Muscle layer of duodenum (tissue), 2 donors: ENCODE data around the gene AGBL4.

Experiments used
- H3K27ac ChIP-seq: one replicate; pipeline ENCODE4 v1.7.0; 2013; ENCODE audit warnings: mild to moderate bottlenecking, low read length
- H3K27me3 ChIP-seq: one replicate; pipeline ENCODE4 v1.7.0; 2013; ENCODE audit warnings: low read depth, mild to moderate bottlenecking, control low read depth, low read length
- H3K36me3 ChIP-seq, 2 donors: one replicate each; pipeline ENCODE4 v1.7.0; 2013; ENCODE audit warnings: low read length in 2 of 2, control low read depth in 1 of 2, mild to moderate bottlenecking in 1 of 2; ENCODE audit not compliant: insufficient read depth in 2 of 2, control insufficient read depth in 1 of 2
- H3K4me1 ChIP-seq, 2 donors: one replicate each; pipeline ENCODE4 v1.7.0; 2013; ENCODE audit warnings: low read length in 2 of 2, mild to moderate bottlenecking in 2 of 2, control low read depth in 1 of 2, moderate library complexity in 1 of 2; ENCODE audit not compliant: insufficient read depth in 2 of 2, control insufficient read depth in 1 of 2
- H3K4me3 ChIP-seq, 2 donors: one replicate each; pipeline ENCODE4 v1.7.0; 2013; ENCODE audit warnings: low read length in 2 of 2, low read depth in 1 of 2, mild to moderate bottlenecking in 1 of 2
- H3K9me3 ChIP-seq, 2 donors: one replicate each; pipeline ENCODE4 v1.7.0; 2013; ENCODE audit warnings: low read length in 2 of 2, control low read depth in 1 of 2, mild to moderate bottlenecking in 1 of 2; ENCODE audit not compliant: control insufficient read depth in 1 of 2
- donor health status: healthy.

AGBL4 gene

DNA sequence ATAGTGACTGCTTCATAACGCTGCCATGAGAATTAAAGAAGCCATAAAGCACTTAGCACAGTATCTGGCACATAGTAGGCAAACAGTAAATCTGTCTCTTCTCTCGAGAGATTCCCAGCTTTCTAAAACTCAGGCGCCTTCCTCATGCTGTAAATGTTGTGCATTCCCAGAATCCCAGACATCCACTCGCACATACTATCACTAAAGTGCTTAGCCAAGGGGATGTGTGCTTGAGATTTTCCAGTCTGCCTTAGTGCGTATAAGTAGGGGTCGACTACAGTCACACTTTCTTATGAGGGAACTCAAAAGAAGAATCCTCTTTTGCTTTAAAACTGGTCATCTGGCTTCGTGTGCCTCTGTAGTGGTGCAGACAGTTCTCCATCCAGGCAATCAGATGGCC, 1453.2 kb downstream of the AGBL4 start:
- Histone ChIP-seq H3K4me3 (no peak overlapping the region), H3K9me3 (no peaks in the 10 kb centered on the region), H3K4me1 (no peaks in the 10 kb centered on the region), H3K27me3 (no peaks in the 10 kb centered on the region), H3K36me3 (no peaks in the 10 kb centered on the region), H3K27ac (no peak overlapping the region)

DNA sequence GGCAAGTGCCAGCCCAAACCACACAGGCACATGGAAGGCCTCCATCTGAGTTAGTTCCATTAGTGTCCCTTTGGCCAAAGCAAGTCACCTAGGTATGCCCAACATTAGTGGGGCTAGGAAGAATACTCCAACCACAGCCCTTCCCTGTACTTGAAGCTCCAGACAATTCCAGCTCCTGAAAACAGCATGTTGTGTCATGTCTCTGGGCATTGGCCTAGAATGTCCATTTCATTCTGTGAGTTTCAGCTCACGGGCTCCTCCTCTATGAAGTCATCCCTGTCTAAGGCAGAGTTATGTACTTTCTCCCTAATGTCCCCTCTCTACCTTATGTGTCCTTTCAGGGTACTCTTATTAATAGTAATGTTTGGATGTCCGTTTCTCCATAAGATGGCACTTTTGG, 1455.3 kb downstream of the AGBL4 start:
- Histone ChIP-seq H3K27me3 (no peaks in the 10 kb centered on the region), H3K36me3 (no peaks in the 10 kb centered on the region), H3K4me1 (no peaks in the 10 kb centered on the region), H3K4me3 (no peak overlapping the region), H3K9me3 (no peaks in the 10 kb centered on the region), H3K27ac (no peak overlapping the region)

DNA sequence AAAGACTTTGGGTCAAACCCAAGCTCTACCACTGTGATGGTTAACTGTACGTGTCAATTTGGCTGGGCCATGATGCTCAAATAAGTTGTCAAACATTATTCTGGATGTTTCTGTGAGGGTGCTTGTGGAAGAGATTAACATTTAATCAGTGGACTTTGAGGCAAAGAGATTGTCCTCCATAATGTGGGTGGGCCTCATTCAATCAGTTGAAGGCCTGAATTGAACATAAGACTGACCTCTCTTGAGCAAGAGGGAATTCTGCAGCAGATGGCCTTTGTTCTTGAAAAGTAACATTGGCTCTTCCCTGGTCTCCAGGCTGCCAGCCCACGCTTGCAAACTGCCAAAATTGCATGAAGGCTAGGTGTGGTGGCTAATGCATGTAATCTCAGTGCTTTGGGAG, 1457.3 kb downstream of the AGBL4 start:
- no peak overlapping the region for H3K4me3 ChIP-seq
- no peaks in the 10 kb centered on the region for H3K27me3 ChIP-seq
- H3K4me1 ChIP-seq: no peaks in the 10 kb centered on the region
- no peaks in the 10 kb centered on the region for H3K9me3 ChIP-seq
- H3K36me3 ChIP-seq: no peaks in the 10 kb centered on the region
- H3K27ac ChIP-seq: no peak overlapping the region

DNA sequence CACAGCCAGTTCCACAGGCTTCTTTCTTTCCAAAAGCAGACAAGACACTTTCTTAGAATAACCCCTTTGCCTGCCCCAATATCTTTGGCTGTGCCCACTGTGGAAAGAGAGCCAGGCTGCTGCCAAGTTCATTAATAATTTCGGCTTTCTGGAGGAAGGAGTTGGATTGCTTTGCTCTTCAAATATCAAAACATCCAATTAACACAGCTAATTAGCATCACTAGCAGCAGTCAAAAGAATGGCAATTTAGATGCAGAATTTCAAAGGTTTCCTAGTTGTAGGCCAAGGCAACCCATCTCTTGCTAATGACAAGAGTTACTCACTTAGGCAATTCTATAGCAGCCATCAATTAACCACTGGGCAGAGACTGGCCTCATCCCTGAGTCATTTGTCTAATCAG, 1460.7 kb downstream of the AGBL4 start:
- Histone ChIP-seq H3K27ac (no peak overlapping the region), H3K27me3 (no peaks in the 10 kb centered on the region), H3K4me1 (no peaks in the 10 kb centered on the region), H3K9me3 (no peaks in the 10 kb centered on the region), H3K4me3 (no peak overlapping the region), H3K36me3 (no peaks in the 10 kb centered on the region)

DNA sequence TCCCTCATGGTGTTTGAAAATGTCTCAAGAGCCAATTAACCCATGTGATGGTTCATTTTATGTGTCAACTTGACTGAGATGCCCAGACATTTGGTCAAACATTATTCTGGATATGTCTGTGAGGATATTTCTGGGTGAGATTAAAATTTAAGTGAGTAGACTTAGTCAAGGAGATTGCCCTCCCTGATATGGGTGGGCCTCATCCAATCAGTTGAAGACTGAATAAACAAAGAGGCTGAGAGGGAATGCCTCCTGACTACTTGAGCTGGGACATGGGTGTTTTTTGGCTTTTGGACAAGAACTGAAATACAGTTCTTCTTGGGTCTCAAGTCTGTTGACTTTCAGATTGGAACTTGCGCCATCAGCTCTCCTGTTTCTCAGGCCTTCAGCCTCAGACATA, 1462.3 kb downstream of the AGBL4 start:
- Histone ChIP-seq H3K4me1 (no peaks in the 10 kb centered on the region), H3K27ac (no peak overlapping the region), H3K27me3 (no peaks in the 10 kb centered on the region), H3K36me3 (no peaks in the 10 kb centered on the region), H3K9me3 (no peaks in the 10 kb centered on the region), H3K4me3 (no peak overlapping the region)

DNA sequence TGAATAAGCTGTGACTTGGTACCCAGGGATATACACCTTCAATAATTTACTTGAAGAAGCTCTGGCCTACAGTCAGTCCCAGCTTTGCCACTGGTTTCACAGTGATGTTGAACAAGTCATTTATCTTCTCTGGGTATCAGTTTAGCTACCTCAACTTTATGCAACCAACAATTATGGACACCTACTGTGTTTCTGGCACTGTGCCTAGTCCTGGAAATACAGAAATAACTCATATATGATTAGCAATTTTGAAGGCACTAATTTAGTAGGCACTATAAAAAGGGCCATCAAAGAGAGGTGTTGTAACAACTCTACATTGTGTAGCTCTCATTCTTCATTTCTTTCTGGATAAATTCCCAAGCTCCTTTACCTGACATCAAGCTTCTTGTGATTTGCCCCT, 1463.2 kb downstream of the AGBL4 start:
- H3K36me3 ChIP-seq: no peaks in the 10 kb centered on the region
- H3K4me3 ChIP-seq: no peak overlapping the region
- no peaks in the 10 kb centered on the region for H3K9me3 ChIP-seq
- H3K27ac ChIP-seq: no peak overlapping the region
- no peaks in the 10 kb centered on the region for H3K4me1 ChIP-seq
- no peaks in the 10 kb centered on the region for H3K27me3 ChIP-seq

DNA sequence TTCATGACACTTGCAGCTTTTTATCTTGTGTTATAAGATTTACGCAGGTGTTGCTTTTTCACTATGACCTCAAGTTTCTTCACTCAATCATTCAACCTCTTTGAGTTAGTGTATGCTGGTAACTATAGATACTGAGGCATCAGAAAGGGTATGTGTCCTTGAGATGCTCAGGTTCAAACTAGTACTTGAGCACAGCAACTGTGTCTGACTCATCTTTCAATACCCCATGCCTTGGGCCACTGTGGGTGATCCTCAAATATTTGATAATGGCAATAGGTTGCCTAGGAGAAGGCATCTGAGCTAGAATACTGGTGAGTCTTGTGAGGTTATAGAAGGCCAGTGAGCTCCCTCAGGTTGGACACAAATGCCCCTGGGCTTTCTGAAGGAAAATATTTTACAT, 1463.6 kb downstream of the AGBL4 start:
- H3K4me1 ChIP-seq: no peaks in the 10 kb centered on the region

DNA sequence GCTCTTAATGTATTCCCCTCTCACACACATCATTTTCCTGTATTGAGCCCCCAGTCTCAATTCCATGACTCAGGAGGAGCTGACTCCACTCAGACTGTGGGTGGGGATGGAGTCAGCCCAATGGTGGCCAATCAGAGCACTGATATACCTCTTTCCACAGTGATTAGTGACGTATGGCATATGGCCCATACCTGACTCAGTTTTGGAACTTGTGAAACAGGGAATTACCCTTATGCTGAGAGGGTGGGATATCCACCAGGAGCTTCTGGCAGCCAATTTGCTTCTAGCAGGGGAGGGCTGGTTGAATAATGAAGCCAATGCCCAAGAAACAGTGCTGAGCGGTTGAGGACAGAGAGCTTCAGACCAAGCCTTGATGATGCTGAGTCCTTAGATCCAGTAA, 1465.4 kb downstream of the AGBL4 start:
- no peaks in the 10 kb centered on the region for H3K36me3 ChIP-seq
- no peaks in the 10 kb centered on the region for H3K9me3 ChIP-seq
- peaks cover 0 to 5% of the 10 kb centered on the region in 2 donors for H3K4me1 ChIP-seq
- no peak overlapping the region for H3K27ac ChIP-seq
- no peaks in the 10 kb centered on the region for H3K27me3 ChIP-seq
- H3K4me3 ChIP-seq: no peak overlapping the region

More for the DNA sequence above, 1463.6 kb downstream of the AGBL4 start:
- Histone ChIP-seq H3K36me3 (no peaks in the 10 kb centered on the region), H3K9me3 (no peaks in the 10 kb centered on the region), H3K4me3 (no peak overlapping the region), H3K27ac (no peak overlapping the region), H3K27me3 (no peaks in the 10 kb centered on the region)

DNA sequence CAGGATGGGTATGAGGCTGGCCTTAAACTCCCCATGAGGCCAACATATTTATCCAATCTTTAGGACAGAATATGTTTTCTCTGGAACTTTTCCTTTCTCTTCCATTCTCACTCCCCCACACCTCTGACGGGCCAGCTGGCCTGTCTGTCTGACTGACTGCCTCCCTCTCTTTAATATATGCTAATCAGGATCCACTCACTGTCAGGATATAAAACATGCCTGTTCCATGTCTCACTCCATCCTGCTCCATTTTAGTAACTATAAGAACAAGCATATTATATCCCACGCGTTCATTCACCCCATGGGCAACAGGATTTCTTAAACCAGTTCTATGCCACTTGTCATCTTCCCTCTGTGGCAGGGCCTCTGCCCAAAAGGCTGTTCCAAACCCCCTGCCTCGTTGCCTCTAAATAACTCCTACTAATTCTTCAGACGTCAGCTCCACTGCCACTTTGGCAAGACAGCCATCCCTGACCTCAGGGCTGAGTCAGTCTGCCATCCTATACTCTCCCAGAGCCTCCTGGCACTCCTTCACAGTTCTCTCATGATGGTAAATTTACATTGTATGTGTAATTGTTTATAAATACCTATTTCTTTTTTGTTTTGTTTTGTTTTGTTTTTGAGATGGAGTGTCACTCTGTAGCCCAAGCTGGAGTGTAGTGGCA, 1467.4 kb downstream of the AGBL4 start:
- Histone ChIP-seq H3K27me3 (no peaks in the 10 kb centered on the region), H3K9me3 (no peaks in the 10 kb centered on the region), H3K36me3 (no peaks in the 10 kb centered on the region), H3K27ac (no peak overlapping the region), H3K4me3 (no peak overlapping the region), H3K4me1 (peaks cover 0 to 5% of the 10 kb centered on the region in 2 donors)

DNA sequence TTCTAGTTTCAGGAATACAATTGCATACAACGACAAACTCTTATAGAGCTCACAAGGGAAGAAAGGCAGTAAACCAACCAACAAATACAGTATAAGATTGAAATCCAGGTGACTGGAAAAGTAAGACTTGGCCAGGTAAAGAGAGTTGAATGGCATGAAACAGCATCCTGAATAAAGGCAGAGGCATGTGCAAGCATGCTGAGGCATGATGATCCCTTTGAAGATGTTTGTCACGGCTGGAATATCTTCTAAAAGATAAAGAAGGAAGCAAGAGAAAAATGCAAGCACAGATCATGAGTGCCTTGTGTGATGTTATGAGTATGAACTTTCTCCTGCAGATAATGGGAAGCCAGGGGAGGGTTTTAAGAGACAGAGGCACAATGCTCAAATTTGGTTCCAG, 1468.5 kb downstream of the AGBL4 start:
- no peak overlapping the region for H3K27ac ChIP-seq
- no peak overlapping the region for H3K4me3 ChIP-seq
- no peaks in the 10 kb centered on the region for H3K27me3 ChIP-seq
- no peaks in the 10 kb centered on the region for H3K36me3 ChIP-seq
- no peaks in the 10 kb centered on the region for H3K9me3 ChIP-seq
- peaks cover 0 to 5% of the 10 kb centered on the region in 2 donors for H3K4me1 ChIP-seq

DNA sequence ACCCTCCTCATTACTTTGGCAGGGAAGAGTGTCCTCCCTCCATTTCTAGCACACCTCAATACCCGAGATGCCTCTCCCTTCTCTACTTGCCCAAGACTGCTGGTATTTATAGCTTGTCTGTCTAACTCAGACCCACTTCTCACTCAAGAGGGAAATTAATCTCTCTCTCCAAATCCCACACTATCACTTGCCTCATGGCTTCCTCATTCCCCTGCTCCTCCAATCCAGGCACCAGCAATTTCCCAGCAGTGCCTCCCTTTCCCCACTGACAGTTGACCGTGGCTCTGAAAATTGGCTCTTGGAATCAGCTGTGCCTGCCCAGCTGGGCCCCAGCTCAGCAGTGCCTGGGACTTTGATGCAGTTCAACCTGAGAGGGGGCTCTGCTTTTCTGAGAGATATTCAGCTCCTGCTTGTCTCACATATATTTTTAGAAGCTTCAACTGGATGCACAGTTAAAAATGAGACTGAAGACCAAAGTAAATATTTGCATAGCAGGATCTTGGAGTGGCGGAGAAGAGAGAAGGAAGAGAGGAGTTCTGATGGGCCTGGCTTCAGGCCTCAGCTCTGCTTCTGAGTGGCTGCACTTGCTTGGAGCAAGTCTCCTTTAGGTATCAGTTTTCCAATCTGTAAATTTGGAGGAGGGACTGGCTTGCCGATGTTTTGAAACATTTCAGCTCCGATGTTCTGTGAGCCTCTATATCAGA, 1470.7 kb downstream of the AGBL4 start:
- Histone ChIP-seq H3K9me3 (no peaks in the 10 kb centered on the region), H3K4me1 (peaks cover 0 to 5% of the 10 kb centered on the region in 2 donors), H3K36me3 (no peaks in the 10 kb centered on the region), H3K27ac (no peak overlapping the region), H3K27me3 (no peaks in the 10 kb centered on the region), H3K4me3 (no peak overlapping the region)

DNA sequence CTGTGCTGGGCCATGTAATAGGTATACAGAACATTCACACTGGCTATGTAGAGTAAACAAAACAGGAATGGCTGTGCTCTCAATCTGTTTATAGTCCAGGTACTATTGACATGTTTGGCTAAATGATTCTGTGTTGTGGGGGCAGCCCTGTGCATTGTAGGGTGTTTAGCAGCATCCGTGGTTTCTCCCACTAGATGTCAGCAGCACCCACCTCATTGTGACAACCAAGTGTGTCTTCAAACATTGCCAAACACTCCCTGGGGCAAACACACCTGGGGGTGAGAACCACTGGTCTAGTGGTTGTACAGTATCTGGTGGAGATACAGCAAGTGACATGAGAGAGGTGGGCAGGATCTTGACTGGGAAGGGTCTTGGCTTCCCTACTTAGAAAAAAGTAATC, 1471.3 kb downstream of the AGBL4 start:
- Histone ChIP-seq H3K27me3 (no peaks in the 10 kb centered on the region), H3K9me3 (no peaks in the 10 kb centered on the region)

More for the DNA sequence above, 1471.3 kb downstream of the AGBL4 start:
- Histone ChIP-seq H3K4me1 (peaks cover 0 to 5% of the 10 kb centered on the region in 2 donors), H3K36me3 (no peaks in the 10 kb centered on the region), H3K4me3 (no peak overlapping the region), H3K27ac (no peak overlapping the region)
